Right lobe of liver (tissue), 6 donors: ENCODE measurements around the gene MRPS18B. TPM values are rescaled to one million over a fixed set of nuclear protein-coding genes. Genes with fewer than 3 reads are reported as not detected.
A peak's percentile ranks its signal among the peaks of the same experiment; 100 is the strongest.

Experiments used
- ATAC-seq, 4 donors: fragments of 200-7000 bp; cut with Tn5 transposase; one replicate each; pipeline ENCODE4 v1.9.1; 2020; ENCODE audit warnings: mild to moderate bottlenecking in 4 of 4, moderate library complexity in 4 of 4
- DNase-seq, 3 donors: peaks; one replicate each; pipeline ENCODE4 v3.0.0-alpha.2; 2020
- H3K27ac ChIP-seq, 3 donors: fragments of 200-600 bp; one replicate each; pipeline ENCODE4 v1.8.0; 2022
- H3K27me3 ChIP-seq, 2 donors: fragments of 200-600 bp; one replicate each; pipeline ENCODE4 v1.8.0; 2022
- H3K36me3 ChIP-seq, 4 donors: fragments of 200-600 bp; sonication (generic) in 1 of 4; one replicate each; pipeline versions ENCODE4 v1.5.1 to v1.8.0; 2017 to 2022; ENCODE audit warnings: control low read depth in 1 of 4
- H3K4me1 ChIP-seq, 4 donors: fragments of 200-600 bp; sonication (generic) in 1 of 4; one replicate each; pipeline versions ENCODE4 v1.5.1 to v1.8.0; 2017 to 2022; ENCODE audit warnings: control low read depth in 1 of 4
- H3K4me3 ChIP-seq, 3 donors: fragments of 200-600 bp; one replicate each; pipeline ENCODE4 v1.8.0; 2022
- H3K9me3 ChIP-seq, 4 donors: fragments of 200-600 bp; sonication (generic) in 1 of 4; one replicate each; pipeline versions ENCODE4 v1.5.1 to v1.8.0; 2017 to 2022; ENCODE audit warnings: control low read depth in 1 of 4
- CTCF ChIP-seq, 4 donors: fragments of 200-600 bp in 3 of 4; fragments of 450-650 bp in 1 of 4; IDR thresholded peaks; one replicate each; pipeline versions ENCODE4 v1.5.1 to v1.8.0; 2016 to 2022; ENCODE audit warnings: antibody characterized with exemption in 4 of 4, mild to moderate bottlenecking in 2 of 4
- POLR2A ChIP-seq: fragments of 450-650 bp; IDR thresholded peaks from one replicate; pipeline ENCODE4 v1.6.1; 2017; ENCODE audit warnings: antibody characterized with exemption, mild to moderate bottlenecking
- WGBS: methylation state at CpG from one replicate; pipeline ENCODE4 v1.1.6; 2018; ENCODE audit warnings: low coverage, low lambda C conversion rate; ENCODE audit not compliant: insufficient coverage; ENCODE audit errors: missing lambda C conversion rate; 5-methylcytosine and 5-hydroxymethylcytosine counted together
- intact Hi-C, 2 donors: fragments of 100-400 bp; cut with DNase I; formaldehyde crosslinking; loops; one replicate each; pipeline versions ENCODE4 v1.11.2 to v1.14.1; 2022
- total RNA-seq, 6 experiments: library from RNA; depleted of rRNA in 2 of 6; stranded (reverse); fragments of >200 nt in 2 of 6; fragmentation: NEBNext Ultra II Directional in 3 of 6; extraction: Animal tissue kit (Norgen Biotek cat#: 25700) in 3 of 6; gene quantifications; one replicate each; pipeline versions ENCODE4 v1.1.0 to v1.2.4, GENCODE V29; 2016 to 2023
- donor health status: DM: no; HTN: yes; CAD: no.
- donor health status: DM: no; HTN: no; CAD: no.
- donor health status: DM: no; HTN: no; CAD: no.
- donor health status: DM: no; HTN: yes; CAD: no.
- donor health status: DM: no; HTN: yes; CAD: no.

MRPS18B gene
- total RNA-seq, 6 experiments from 2014 or later = 43.3 to 73.9 (median 56.2) TPM

DNA sequence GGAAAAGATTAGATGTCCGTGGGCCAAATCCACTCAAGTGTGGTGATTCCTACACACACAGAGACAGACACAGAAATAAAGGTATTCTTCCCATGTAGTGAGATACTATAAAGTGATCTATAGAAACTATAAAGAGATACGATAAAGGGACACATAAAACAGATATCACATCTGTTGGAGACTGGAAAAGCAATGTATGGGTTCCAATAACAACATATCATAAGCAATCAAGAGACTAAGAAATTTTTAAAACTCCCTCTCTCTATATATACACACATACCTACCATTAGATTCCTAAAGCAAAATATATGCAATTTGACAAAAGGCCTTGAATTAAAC is 5.8 kb upstream of the MRPS18B start:
- Histone ChIP-seq H3K36me3 (peaks cover 0 to 39% (median 20%) of the 10 kb centered on the region in 4 donors), H3K4me1 (peaks cover 0 to 9% (median 5%) of the 10 kb centered on the region in 4 donors), H3K9me3 (no peaks in the 10 kb centered on the region), H3K27ac (no peak overlapping the region), H3K4me3 (no peak overlapping the region), H3K27me3 (no peaks in the 10 kb centered on the region)
- DNase-seq (no peak), ATAC-seq (no peak)
- 58% methylated on average over 2 of the region's 2 CpGs for WGBS
- intact Hi-C loops = no loop called here
- TF ChIP-seq CTCF (IDR thresholded peaks at IDR 0.05) = no peak
- no peak for TF ChIP-seq POLR2A

DNA sequence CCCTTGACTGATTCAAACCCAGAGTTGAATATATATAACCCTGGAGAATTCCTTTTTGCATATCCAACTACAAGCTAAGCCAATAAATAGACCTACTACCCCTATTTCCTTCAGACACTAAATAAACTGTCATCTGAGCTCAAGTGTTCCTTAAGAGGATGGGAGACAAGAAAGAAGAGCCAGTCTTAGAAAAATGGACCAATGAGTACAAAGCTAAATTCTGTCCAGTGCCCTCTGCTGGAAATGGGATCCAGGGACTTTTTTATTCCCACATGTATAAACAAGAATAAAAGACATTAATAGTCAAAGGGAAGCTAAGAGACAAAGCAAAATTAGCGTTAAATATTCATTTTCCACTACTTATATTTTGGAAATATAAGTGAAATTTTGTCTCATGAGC is 5.4 kb upstream of the MRPS18B start:
- H3K27me3 ChIP-seq = no peaks in the 10 kb centered on the region
- no peaks in the 10 kb centered on the region for H3K9me3 ChIP-seq
- H3K27ac ChIP-seq = no peak overlapping the region
- peaks cover 0 to 36% (median 19%) of the 10 kb centered on the region in 4 donors for H3K36me3 ChIP-seq
- H3K4me3 ChIP-seq = no peak overlapping the region
- TF ChIP-seq CTCF (IDR thresholded peaks at IDR 0.05) (peak in 3 of 4 donors; percentile 26 to 43 (median 35)), POLR2A (no peak)
- DNase-seq (no peak), ATAC-seq (no peak)
- WGBS = 53% methylated on average over 1 of the region's 1 CpG
- intact Hi-C loops = no loop called here
- H3K4me1 ChIP-seq = peaks cover 0 to 9% (median 5%) of the 10 kb centered on the region in 4 donors

- Histone ChIP-seq H3K4me3 (no peak overlapping the region), H3K36me3 (peaks cover 0 to 31% (median 16%) of the 10 kb centered on the region in 4 donors), H3K4me1 (peaks cover 0 to 9% (median 5%) of the 10 kb centered on the region in 4 donors), H3K27ac (no peak overlapping the region), H3K9me3 (no peaks in the 10 kb centered on the region), H3K27me3 (no peaks in the 10 kb centered on the region)
- intact Hi-C loops = no loop called here
- TF ChIP-seq POLR2A (no peak), CTCF (IDR thresholded peaks at IDR 0.05) (no peak)
- no peak for DNase-seq
- no peak for ATAC-seq
- WGBS = 27% methylated on average over 6 of the region's 6 CpGs
These were observed 4.9 kb upstream of the MRPS18B start for GRCh38 chr6:30612687-30613248.

- no peak for ATAC-seq
These were observed 4.2 kb upstream of the MRPS18B start for GRCh38 chr6:30613251-30614043.

More at GRCh38 chr6:30613251-30614043, 4.2 kb upstream of the MRPS18B start:
- H3K4me3 ChIP-seq = no peak overlapping the region
- H3K27ac ChIP-seq = peak overlapping the region in 2 of 3 donors; percentile 88 to 96
- intact Hi-C loops = no loop called here
- TF ChIP-seq POLR2A = no peak
- TF ChIP-seq CTCF (IDR thresholded peaks at IDR 0.05) = no peak
- peaks cover 0 to 10% (median 6%) of the 10 kb centered on the region in 4 donors for H3K4me1 ChIP-seq
- no peaks in the 10 kb centered on the region for H3K9me3 ChIP-seq
- H3K27me3 ChIP-seq = no peaks in the 10 kb centered on the region
- H3K36me3 ChIP-seq = peaks cover 0 to 24% (median 13%) of the 10 kb centered on the region in 4 donors
- DNase-seq = no peak
